ENCODE measurements around the gene CORO2A.

CORO2A gene

DNA sequence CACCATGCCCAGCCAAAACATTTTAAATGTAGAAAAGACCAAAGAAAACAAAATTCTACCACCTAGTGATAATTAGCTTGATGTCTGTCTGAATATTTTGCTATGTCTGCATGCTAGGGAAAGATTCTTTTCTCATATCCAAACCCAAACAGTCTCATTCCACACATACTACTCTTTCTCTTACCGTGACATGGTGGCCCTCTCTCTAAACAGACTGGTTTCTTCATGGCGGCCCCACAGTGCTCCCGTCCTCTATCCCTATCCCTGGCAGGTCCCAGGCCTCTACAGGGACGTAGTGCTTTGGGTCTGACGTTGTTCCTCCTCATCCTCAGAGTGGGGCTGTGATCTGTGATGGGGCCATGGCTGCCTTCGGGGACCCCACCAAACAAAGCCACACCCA lies 8.1 kb downstream of the CORO2A start:
- H3K4me3 ChIP-seq (ENCODE audit: control insufficient read depth, low read depth, low read length) = no peak overlapping the region
- TF ChIP-seq, protein P1, sequence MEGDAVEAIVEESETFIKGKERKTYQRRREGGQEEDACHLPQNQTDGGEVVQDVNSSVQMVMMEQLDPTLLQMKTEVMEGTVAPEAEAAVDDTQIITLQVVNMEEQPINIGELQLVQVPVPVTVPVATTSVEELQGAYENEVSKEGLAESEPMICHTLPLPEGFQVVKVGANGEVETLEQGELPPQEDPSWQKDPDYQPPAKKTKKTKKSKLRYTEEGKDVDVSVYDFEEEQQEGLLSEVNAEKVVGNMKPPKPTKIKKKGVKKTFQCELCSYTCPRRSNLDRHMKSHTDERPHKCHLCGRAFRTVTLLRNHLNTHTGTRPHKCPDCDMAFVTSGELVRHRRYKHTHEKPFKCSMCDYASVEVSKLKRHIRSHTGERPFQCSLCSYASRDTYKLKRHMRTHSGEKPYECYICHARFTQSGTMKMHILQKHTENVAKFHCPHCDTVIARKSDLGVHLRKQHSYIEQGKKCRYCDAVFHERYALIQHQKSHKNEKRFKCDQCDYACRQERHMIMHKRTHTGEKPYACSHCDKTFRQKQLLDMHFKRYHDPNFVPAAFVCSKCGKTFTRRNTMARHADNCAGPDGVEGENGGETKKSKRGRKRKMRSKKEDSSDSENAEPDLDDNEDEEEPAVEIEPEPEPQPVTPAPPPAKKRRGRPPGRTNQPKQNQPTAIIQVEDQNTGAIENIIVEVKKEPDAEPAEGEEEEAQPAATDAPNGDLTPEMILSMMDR (IDR thresholded peaks at IDR 0.05; ENCODE audit: control insufficient read depth, insufficient read depth, low read depth, low read length, missing control alignments) = no peak

DNA sequence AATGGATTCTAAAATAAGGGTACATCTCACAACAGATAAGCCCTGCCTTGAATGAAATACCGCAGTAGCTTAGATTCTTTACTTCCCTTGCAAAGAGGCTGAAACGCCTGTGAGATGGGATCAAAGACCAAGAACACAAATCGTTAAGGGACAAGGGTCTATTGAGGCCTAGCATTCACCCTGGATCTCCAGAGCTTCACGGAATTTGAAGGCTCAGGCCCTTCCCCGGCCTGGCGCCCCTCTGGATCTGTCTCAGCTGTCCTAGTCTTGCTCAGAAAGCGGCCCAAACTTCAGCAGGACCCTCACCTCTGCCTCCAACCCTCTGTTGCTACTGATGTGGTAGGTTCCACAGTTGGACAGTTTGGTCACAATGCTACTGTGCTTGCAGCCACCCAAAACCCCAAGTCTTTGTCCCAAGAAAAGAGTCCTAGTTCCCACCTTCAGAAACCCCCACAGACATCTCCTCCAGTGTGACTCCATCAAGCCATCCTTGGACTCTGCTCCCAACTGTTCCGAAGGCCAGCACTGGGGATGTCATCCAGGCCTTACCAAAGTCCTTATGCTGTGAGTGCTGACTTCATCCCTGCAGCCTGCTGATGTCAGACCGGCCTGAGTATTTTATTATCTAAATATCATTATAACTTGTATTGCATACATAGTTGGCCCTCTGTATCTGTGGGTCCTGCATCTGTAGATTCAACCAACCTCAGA lies 9.4 kb downstream of the CORO2A start:
- TF ChIP-seq, protein P1 (IDR thresholded peaks at IDR 0.05; ENCODE audit: control insufficient read depth, insufficient read depth, low read depth, low read length, missing control alignments) = no peak
- no peak for DNase-seq (ENCODE audit: low read depth)
- H3K4me3 ChIP-seq (ENCODE audit: control insufficient read depth, low read depth, low read length) = no peak overlapping the region

More for the DNA sequence above, 8.1 kb downstream of the CORO2A start:
- DNase-seq (ENCODE audit: low read depth) = no peak

DNA sequence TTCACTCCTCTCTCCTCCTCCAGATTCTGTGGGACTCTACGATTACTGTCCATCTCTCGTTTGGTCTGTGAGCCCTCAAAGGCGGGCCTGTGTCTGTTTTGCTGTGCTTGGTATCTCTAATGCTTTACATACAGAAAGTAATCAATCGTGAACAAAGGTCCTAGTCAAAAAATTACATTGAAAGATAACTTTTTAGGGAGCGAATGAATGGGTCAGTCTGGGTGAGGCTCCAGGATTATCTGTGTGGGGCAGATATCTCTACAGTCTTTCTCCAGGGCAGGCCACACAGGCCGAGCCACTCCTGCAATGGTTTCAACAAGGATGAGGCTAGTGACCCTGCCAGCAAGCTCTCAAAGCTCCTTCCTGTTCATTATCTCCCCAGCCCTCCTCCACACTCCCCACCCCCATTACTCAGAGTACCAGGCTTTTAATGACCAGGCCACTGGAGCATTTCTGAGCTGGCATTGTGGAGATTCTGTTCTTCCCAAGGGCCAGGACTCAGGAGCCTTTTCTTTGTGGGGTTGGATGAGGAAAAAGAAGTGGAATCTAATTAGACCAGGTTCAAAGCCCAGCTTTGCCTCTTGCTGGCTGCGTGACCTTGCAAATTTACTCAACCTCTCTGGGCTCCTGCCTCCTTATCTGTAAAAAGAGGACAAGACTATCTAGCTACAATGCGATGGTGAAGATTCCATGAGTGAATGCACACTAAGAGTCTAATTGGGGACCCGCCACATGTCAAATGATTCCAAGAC lies 10.2 kb downstream of the CORO2A start:
- TF ChIP-seq, protein P1 (IDR thresholded peaks at IDR 0.05; ENCODE audit: control insufficient read depth, insufficient read depth, low read depth, low read length, missing control alignments) = no peak
- no peak overlapping the region for H3K4me3 ChIP-seq (ENCODE audit: control insufficient read depth, low read depth, low read length)
- DNase-seq (ENCODE audit: low read depth) = no peak

DNA sequence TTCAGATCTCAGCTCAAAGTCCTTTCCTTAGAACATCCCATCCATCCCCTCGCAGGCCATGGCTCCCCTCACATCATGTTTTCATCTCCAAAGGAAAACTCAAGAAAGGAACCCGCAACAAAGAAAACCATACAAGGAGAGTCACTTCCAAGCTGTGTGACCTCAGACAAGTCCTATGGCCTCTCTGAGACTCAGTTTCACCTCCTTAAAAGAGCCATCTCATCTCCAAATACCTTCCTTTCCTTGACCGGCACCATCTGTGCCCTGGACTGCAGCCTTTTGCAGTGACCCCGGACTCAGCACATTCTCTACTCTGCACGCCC lies 10.7 kb downstream of the CORO2A start:
- no peak overlapping the region for H3K4me3 ChIP-seq (ENCODE audit: control insufficient read depth, low read depth, low read length)
- DNase-seq (ENCODE audit: low read depth) = no peak
- TF ChIP-seq, protein P1 (IDR thresholded peaks at IDR 0.05; ENCODE audit: control insufficient read depth, insufficient read depth, low read depth, low read length, missing control alignments) = no peak

DNA sequence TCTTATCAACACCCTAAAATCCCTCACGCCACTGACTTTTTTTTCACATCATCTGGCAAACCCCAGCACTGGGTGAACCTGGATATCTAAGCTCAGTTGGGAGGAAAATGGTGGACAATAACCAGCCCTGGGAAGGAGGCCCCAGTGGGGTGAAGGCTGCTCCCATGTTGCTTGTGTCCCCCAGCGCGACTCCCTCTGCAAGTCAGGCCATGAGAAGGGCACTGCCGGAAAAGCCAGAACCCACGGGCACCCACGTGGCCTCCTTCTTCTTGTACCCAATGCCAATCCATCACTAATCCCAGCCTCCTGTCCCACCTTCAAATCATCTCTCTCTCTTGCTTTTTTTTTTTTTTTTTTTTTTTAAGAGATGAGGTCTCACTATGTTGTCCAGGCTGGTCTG lies 11.4 kb downstream of the CORO2A start:
- TF ChIP-seq, protein P1 (IDR thresholded peaks at IDR 0.05; ENCODE audit: control insufficient read depth, insufficient read depth, low read depth, low read length, missing control alignments) = no peak
- no peak for DNase-seq (ENCODE audit: low read depth)
- H3K4me3 ChIP-seq (ENCODE audit: control insufficient read depth, low read depth, low read length) = no peak overlapping the region

DNA sequence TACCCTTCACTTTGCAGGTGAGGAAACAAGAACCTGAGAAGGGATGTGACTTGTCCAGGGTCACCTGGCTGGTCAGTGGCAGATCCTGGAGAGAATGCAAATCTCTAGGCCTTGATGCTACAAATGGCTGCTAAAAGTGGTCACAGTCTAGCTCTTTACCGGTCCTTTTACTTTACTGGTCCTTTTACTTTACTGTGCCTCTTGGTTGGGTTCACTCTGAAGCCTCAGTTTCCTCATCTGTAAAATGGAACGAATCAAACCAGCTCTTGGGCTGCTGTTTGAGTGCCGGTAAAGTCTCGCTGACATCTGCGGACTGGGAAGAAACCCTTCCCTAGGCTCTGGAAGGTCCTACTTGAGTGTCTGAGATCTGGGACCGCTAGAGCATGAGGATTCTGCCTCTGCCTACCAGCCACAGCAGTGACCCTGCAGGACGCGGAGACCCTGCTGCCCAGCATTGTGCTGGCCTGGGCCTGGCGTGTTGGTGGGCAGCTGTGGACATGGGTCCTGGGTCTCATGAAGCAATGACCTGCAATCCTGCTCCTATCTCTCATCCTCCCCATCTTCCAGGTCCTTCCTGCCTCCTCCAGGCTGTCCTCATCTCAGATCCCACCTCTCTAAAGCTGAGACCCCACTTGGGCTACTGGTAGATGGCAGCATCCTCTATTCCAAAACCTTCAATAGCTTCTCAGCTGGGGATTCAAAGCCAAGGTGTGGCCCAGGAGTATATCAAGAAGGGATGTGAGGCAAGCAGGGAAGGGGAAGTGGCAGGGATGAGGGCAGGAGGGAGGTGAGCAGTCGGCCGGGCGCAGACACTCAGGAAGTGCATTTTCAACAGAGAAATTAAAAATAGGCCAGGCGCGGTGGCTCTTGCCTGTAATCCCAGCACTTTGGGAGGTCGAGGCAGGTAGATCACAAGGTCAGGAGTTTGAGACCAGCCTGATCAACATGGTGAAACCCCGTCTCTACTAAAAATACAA lies 13.3 kb downstream of the CORO2A start:
- TF ChIP-seq, protein P1 (IDR thresholded peaks at IDR 0.05; ENCODE audit: control insufficient read depth, insufficient read depth, low read depth, low read length, missing control alignments) = no peak
- no peak for DNase-seq (ENCODE audit: low read depth)
- no peak overlapping the region for H3K4me3 ChIP-seq (ENCODE audit: control insufficient read depth, low read depth, low read length)
